ENCODE data around the gene LRRC32.

- no peak for TF ChIP-seq CTCF (IDR thresholded peaks at IDR 0.05)
- TF ChIP-seq EP300 (IDR thresholded peaks at IDR 0.05), result no peak
These were observed 49.1 kb upstream of the LRRC32 start for GRCh38 chr11:76719686-76720085.
